Activated CD4-positive, CD25-positive, alpha-beta regulatory T cell treated with anti-CD3 and anti-CD28 coated beads, Interleukin-2, amount 50 U/mL, for 72 hours (primary cell): ENCODE data around the gene MGAT3.

Experiments
- DNase-seq: peaks from one replicate; pipeline ENCODE4 v3.0.0; 2021

Gene MGAT3

DNA sequence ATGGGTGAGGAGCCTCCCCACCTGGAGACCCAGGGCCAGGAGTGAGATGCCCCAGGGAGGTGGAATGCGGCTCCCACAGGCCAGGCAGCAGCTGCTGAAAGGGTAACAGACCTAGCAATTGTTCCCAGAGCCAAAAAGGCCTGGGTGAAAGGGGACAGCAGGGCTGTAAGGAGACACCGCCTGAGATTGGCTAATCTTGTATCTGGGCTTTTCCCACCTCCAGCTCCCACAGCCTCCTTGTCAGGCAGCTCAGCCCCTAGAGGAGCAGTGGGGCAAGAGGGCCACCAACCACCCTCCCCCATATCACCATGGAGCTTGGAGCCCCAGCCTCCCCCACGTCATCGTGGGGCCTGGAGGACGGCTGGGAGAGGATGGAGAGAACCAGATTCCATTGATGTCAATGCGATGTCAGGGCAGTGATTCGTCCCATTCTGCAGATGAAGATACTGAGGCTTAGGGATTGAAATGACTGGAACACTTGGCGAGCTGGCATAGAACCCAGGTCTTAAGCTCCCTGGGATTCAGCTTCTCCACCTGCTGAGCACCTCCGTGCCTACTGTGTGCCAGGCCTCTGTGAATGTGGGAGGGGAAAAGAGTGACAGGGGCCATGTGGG lies 2.9 kb upstream of the MGAT3 start:
- DNase-seq = no peak

DNA sequence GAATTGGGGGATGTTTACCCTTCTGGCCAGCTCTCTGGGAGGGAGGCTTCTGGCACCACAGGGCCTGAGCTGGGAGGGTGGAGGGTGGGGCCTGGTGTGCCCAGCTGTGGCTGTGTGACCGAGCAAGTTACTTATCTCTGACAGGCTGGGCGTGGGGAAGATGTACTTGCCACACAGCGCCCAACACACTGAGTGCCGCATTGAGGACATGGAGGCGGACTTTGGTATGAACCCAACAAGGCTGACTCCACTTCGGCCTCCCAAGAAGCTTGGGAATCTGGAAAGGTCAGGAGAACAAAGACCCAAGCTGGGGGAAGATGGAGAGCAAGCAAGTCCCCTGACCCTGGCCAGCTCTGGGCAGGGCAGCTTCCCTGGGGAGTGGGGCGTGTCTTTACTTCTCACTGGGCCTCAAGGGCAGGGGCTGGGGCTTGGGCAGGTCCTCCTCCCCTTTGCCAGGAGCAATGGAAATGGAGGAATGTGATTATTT lies 2.4 kb upstream of the MGAT3 start:
- DNase-seq = no peak

DNA sequence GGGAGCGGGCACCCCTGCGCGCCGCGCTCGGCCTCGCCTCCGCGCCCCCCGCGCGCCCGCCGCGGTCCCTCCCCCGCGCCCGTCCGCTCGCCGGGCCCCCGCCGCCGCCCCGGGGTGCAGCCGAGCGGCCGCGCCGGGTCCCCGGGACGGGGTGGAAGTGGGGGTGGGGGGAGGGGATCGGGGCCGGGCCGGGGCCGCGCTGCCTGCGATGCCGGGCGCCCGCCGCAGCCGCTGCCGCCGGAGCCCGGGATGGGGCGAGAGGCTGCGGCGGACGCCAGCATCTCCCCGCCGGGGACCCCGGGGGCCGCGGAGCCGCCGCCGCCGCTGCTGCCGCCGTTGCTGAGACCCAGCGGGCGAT lies 365 bp downstream of the MGAT3 start:
- no peak for DNase-seq

DNA sequence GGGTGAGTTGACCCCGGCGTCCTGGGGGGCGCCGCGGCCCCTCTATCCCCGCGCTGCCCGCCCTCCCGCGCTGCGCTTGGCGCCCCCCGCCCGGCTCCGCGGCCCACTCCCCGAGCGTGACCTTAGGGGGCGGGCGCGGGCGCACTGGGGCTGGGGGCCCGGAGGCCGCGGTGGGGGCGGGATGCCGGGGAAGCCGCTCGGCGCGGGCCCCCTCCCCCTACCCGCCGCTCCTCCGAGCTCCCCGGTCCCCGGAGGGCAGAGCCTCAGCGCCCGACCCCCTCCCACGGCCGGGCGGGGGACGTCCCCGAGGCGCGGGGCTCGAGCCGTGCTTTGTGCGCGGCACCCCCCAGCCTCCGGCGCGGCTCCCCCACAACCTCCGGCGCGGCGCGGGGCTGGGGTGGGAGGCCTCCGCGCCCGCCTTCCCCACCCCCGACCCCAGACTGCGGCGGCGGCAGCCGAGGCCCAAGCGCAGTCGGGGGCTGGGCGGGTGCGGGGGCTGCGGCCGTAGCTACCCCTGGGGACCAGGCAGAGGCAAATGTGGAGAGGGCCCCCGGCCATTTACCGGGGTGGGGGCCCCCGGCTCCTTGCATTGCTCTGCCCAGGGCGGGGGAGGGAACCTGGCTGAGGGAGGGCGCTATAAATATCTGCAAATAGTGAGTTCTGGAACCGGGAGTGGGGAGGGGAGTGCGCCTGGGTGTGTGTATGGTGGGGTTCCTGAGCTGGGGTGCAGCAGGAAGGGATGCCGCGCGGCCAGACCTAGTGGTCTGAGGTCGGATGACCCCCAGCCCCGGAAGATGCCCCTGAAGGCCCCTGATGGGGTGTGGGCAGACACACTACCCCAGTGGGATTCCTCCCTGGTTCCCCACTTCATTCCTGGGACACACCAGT lies 988 bp downstream of the MGAT3 start:
- DNase-seq = no peak

DNA sequence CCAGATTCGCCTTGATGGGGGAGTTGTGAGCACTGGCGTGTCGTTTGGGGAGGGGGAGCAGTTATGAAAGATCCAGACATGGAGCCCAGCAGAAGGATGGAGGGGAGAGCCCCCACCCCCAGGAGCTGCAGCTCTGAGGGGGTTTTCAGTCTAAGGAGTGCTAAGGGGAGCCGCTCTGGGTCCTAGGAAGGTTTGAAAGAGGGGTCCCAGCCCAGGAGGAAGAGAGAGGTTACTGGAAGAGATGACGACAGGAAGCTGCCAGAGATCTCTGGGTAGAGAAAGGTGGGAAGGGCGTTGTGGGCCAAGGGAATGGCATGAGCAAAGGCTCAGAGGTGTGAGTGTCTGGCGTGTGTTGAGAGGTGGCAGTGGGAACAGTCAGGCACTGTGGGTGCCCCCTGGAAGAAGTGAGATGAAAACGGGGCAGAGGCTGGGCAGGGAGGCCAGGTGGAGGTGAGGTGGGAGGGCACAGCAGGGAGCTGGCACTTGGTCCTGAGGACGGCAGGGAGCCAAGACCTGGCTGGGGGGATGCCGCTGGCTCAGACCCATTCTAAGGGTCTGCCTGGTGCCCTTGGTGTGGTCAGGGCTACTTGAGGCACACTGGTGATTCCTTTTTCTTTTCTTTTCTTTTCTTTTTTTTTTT lies 1.8 kb downstream of the MGAT3 start:
- no peak for DNase-seq

DNA sequence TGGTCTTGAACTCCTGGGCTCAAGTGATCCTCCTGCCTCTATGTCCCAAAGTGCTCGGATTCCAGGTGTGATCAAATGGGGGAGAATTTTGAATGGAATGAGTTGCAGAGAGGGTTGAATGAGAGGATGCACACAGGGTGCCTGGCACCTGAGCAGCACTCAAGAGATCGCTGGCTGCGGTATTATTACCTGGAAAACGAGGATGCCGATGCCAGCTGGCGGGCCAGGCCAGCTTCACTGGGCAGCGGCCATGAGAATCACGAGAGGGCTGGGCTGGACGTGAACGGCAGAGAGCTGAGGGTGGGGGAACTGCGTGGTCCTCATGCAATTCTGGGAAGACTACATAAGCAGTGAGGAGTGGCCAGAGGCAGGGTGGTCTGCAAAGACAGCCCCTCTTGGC lies 2.9 kb downstream of the MGAT3 start:
- DNase-seq = no peak

DNA sequence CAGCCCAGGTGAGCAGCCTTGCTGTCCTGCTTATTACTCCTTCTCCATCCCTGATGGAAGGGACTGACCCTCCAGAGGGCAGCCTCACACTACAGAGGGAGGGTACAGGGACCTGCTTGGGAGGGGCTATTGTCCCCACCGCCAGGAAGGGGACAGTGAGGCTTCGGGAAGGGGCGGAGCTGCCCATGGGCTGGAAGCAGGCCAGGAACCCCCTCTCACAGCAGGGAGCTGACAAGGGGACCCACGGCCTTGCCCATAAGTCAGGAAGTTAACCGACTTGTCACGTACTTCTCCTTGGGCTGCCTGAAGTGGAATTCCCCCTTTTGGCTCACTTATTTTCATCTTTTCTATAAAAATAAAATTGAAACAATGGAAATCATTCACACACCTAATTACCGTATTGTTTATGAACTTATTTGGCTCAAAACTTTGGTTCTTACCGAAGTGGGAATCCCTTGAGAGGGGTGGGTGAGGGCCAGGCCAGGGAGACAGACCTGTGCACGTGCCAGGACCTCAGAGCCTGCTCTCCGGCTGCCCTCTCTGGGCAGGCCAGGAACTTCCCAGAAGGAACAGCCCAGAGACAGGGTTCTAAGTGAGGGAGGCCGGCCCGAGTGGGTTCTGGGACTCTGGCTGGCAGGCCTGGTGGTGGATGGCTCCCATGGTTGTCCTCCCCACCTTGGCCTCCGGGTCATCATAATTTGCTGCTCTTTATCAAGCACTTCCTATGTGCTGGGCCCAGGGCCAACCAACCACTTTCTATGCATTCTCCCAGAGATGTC lies 5.8 kb downstream of the MGAT3 start:
- no peak for DNase-seq

DNA sequence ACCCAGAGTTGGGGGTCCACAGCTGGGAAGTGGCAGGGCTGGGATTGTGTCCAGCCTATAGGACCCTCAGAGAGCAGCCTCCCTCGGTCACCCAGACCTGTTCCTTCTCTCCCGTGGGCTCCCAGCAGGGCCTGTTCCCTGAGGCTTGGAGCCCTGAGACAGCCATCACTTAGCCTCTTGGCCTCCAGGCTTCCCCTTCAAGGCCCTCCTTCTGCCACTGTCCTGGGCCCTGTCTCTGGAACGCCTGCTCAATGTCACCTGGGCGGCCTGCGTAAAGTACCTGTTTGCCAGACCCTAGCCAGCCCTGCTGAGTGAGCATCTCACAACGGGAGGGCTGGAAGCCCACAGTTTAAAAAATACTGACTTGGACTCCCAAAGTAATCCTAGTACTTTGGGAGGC lies 6.5 kb downstream of the MGAT3 start:
- DNase-seq = no peak

DNA sequence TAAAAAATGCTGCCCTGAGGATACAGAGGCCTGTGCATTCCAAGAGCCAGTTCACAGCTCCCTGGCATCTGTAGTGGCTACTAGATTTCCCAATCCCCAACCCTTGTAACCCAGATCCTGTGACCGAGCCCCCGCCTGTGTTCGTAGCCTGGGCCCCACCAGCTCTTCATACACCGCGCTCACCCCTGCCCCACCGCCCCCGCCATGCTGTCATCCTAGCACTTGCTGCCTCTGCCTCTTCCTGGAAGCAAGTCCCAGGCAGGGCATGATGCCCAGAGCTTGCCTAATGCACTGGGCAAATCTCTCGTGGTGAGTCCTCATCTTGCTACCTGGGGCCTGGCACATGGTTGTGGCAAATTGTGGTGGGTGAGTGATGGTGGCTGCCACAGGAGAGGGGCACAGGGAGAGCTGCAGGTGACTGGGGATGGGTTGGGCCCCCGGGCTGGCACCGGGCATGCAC lies 7.1 kb downstream of the MGAT3 start:
- DNase-seq = no peak

DNA sequence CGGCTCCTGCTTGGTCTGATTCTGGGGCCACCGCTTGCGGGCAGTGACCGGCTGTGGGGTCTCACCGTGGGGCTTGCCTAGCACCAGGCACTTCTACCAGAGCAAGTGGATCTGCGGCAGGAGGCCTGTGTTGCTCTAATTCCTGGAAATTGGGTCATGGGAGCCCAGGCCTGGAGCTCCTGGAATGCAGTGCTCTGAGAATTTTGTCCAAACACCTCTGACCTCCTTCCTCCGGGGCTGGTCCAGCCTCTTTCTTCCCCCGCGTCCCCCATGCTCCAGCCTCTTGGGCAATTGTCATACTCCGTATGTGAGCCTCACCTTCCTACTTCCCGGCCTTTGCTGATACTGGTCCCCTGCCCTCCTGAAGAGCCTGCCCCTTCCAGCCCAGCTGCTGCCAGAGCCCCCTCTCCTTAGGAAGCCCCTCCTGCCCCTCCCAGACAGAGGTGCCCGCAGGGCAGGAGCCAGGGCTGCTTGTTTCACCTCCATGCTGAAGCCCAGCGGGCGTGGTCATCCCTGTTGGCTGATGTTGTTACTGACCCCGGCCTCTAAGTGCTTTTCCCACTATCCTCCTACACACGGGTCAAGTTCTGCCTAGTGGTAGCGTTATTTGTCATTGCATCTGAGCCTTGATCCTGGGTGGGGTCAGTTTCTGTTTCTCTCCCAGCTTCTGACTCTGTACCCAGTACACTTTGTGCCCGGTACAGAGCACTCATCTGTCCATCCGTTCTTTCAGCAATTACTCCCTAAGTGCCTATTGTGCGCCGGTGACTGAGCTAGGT lies 9.6 kb downstream of the MGAT3 start:
- DNase-seq = no peak

DNA sequence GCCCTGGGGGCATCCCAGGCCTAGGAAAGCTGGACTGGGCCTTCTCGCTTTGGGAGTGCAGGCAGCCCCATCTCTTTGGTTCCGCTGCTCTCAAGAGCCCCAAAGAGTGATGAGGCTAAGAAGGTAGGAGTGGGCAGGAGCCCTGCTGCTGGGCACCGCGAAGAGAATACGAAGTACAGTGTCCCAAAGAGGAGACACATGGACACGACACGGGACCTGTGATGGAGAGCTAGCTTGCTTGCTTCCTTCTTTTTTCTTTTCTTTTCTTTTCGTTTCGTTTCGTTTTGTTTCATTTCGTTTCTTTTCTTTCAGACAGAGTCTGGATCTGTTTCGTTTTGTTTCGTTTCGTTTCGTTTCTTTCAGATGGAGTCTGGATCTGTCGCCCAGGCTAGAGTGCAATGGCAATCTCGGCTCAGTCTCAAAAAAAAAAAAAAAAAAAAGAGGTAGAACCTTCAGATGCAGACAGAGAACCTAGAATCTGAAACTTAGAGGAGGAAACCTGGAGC lies 10.6 kb downstream of the MGAT3 start:
- no peak for DNase-seq

DNA sequence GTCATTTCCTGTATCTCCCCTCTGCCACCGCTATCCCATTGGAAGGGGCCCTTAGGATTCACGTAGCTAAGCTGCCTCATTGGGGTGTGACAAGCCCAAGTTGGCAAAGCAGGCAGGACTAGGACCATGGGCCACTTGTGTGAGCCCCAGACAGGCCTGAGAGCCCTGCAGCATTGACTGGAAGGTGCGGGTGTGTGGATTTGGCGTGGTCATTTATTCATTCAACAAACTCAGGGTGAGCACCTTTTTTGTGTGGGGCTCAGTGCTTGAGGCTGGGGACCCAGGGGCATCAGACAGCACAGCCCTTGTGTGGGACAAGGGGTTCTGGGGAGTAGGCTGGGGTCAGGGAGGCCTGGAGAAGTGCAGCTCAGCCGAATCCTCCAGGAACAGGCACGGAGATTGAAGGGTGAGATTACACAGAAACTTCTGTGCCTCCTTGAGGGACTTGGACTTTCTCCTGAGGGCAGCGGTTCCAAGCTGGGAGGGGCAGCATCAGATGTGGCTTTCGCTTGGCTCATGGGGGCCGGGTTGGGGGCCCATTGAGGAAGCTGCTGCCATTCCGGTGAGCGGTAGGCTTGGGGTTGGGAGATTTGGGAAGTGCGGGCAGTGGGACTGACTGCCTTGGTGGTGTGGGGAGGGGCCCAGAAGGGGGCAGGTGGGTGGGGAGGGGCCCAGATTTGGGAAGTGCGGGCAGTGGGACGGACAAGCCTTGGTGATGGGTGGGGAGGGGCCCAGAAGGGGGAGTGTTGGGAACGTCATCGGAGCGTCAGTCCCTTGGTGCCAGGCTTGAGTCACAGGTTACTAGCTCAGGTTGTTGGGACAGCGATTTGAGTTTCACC lies 11.9 kb downstream of the MGAT3 start:
- DNase-seq = no peak

DNA sequence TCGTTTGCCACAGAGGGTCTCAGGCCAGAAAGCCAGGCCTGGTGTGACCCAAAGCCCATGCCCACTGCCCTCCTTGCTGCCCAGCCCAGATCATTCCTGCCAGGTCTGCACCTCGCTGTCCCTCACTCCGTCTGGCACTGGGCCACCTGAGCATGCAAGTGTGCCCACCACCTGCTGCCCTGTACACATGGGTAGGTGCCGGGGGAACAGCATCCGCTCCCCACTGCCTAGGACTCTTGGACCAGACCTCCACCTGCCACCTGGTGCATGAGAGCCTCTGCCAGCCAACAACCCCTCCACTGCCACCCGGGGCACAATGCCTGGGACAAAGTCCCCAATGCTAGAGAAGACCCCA lies 12.5 kb downstream of the MGAT3 start:
- no peak for DNase-seq

DNA sequence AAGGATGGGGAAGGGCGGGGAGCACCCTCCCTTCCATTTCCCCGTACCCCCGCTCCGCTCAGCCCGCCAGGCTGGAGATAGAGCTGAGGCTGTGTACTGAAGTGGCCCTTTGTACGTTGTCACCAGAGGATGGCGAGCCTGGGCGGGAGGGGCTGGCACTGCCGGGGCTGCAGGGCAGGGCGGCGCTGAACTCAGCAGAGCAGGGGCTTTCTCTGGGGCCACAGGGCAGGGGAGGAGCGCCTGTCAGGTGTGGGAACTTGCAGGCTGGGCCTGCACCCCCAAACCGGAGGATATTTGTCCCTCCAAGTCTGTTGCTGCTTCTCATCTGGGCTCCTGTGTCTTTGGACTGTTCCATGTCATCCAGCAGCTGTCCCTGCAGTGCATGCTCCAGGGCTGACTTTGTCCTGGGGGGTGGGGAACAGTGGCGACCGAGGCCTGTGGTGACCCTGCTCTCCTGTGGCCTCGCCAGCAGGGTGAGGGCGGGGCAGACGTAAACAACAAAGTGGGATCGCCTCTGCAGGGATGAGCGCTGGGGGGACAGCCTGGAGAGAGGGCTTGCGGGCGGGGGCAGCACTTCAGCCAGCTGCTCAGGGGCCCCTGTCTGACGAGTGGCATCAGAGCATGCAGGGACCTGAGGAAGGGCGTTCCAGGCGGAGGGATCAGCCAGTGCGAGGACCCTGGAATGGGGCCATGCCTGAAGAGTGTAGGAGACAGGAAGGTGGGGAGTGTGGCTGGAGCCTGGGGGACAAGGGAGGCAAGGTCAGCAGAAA lies 13.1 kb downstream of the MGAT3 start:
- DNase-seq = no peak

DNA sequence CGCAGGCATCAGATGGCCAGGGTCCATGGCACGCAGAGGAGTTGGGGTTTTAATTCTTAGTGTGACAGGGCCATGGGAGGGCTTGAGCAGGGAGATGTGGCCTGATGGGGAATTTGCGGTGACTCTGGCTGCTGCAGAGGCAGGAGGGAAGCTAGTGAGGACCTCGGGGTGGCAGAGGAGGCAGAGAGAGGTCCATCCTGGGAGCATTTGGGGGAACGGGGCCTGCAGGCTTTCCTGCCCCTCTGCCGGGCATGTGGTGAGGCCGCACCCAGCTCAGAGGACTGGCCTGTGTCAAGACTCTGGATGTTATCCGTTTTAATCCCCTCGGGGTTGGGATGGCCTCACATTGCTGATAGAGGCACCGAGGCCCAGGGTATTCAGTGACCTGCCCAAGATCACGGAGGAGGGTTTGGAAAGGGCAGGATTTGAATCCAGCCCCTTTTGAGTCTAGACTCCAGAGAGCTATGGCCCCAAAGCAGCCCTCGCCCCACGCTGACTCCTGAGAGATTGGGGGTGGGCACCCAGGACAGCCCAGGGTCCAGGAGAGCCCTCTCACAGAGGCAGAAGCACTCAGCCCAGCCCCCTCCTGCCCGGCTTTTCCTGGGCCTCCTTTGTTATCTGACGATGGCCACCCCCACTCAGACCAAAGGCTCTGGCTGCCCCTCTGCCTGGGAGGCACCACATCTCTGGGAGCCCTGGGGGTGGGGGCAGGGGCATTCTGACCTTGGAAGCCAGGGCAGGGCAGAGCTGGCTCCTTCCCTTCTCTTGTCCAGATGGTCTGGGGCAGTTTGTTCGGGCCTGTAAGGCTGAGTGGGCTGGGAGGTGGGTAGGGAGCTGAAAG lies 13.9 kb downstream of the MGAT3 start:
- DNase-seq = no peak

DNA sequence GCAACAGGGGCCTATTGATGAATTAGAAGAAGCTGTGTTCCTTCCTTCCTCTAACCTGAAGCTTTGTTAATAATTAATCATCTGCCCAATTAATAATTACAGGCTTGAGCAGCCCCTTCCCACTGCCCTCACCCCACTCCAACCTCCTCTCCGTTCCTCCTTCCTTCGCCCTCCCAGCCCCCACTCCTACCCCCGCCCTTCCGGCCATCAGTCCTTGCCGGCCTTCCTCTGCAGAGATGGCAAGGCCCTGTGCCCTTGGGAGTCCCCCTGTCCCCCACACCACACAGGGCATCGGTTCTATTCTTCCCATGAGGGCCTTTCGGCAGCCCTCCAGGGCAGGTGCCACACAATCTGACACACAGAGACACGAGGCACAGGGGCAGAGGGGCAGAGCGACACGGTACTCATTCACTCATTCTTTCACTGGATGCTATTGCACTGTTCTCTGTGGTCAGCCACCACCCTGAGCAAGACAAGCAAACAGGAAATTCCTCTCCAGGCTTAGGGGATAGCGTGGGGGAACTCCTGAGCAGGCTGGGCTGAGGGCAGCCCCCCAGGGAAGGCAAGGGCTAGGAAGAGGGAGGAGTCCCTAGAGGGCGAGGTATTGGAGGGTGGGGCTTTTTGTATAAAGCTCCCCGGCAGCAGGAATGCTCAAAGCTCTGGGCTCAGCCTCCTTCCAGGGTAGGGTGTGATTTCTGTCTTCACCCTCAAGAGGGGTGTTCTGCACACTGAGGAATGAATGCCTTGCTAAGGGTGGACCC lies 14.7 kb downstream of the MGAT3 start:
- no peak for DNase-seq

DNA sequence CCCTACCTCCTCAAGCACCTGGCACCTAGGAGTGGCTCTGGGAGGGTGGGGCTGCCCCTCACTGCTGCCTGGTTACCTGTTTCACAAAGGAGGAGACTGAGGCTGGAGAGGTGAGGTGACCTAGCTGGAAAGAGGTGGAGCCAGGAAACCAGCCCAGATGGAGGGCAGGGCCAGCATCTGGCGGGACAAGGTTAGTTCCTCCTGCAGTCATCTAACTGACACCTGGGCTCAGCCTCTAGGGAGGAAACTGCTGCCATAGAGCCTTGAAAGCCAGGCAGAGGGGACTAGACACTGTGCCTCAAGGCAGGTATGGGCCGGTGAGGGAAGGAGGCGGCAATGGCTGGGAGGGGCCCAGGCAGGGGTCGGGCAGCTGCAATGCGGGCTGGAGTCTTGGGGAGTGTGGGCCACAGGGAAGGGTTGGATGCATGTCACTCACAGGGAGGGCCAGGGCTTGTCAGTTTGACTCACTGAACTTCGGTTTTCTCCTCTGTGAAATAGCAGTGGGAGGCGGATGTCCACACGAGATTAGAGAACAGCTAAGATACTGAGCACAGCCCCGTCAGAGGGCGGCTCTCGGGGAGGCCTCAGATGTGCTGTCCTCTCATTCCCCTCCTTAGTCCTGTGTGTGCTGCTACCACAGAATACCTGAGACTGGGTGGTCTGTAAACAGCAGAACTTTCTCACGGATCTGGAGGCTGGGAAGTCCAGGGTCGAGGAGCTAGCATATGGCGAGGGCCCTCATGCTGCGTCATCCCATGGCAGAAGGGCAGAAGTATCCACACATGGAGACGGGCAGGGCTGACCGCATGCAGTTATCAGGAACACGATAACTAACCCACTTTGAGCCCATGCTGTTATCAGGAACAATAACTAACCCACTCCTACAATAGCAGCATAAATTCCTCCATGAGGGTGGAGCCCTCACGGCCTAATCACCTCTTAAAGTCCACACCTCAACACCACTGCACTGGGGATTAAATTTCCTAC lies 16.1 kb downstream of the MGAT3 start:
- DNase-seq = no peak
